Heart right ventricle (tissue), 16 donors: ENCODE measurements around the gene IHH. TPM values are rescaled to one million over a fixed set of nuclear protein-coding genes. Genes with fewer than 3 reads are reported as not detected.

ENCODE experiments used
- ATAC-seq, 8 donors: fragments of 200-7000 bp; cut with Tn5 transposase; one replicate each; pipeline ENCODE4 v1.9.1; 2020; ENCODE audit warnings: mild to moderate bottlenecking in 8 of 8, moderate library complexity in 8 of 8, moderate number of reproducible peaks in 1 of 8
- DNase-seq, 2 donors: peaks; one replicate each; pipeline ENCODE4 v3.0.0-alpha.2; 2020
- H3K27ac ChIP-seq, 10 donors: fragments of 200-600 bp; sonication (generic) in 2 of 10; one replicate each; pipeline versions ENCODE4 v1.5.0 to v1.8.0; 2020 to 2022; ENCODE audit warnings: mild to moderate bottlenecking in 3 of 10
- H3K27me3 ChIP-seq, 7 donors: fragments of 200-600 bp; one replicate each; pipeline ENCODE4 v1.8.0; 2021 to 2022; ENCODE audit warnings: mild to moderate bottlenecking in 2 of 7
- H3K36me3 ChIP-seq, 9 donors: fragments of 200-600 bp; sonication (generic) in 1 of 9; one replicate each; pipeline versions ENCODE4 v1.5.0 to v1.8.0; 2020 to 2022; ENCODE audit warnings: mild to moderate bottlenecking in 2 of 9
- H3K4me1 ChIP-seq, 9 donors: fragments of 200-600 bp; sonication (generic) in 1 of 9; one replicate each; pipeline versions ENCODE4 v1.5.0 to v1.8.0; 2020 to 2022; ENCODE audit warnings: mild to moderate bottlenecking in 4 of 9
- H3K4me3 ChIP-seq, 10 donors: fragments of 200-600 bp; sonication (generic) in 2 of 10; one replicate each; pipeline versions ENCODE4 v1.5.0 to v1.8.0; 2020 to 2022; ENCODE audit warnings: mild to moderate bottlenecking in 7 of 10, moderate library complexity in 2 of 10
- H3K9me3 ChIP-seq, 11 donors: fragments of 200-600 bp in 10 of 11; sonication (generic) in 2 of 11; one replicate each; pipeline versions ENCODE4 v1.5.0 to v1.8.0; 2013 to 2022; ENCODE audit warnings: mild to moderate bottlenecking in 2 of 11, control low read depth in 1 of 11, moderate library complexity in 1 of 11
- CTCF ChIP-seq, 9 donors: fragments of 200-600 bp; sonication (generic) in 2 of 9; IDR thresholded peaks; one replicate each; pipeline versions ENCODE4 v1.5.0 to v1.8.0; 2021 to 2022; ENCODE audit warnings: antibody characterized with exemption in 9 of 9, mild to moderate bottlenecking in 5 of 9, moderate library complexity in 1 of 9
- WGBS, 2 donors: extraction: QIAGEN DNeasy Blood & Tissue Kit; methylation state at CpG; one replicate each; pipeline ENCODE4 v1.1.7; 2013; ENCODE audit warnings: inconsistent platforms in 1 of 2; 5-methylcytosine and 5-hydroxymethylcytosine counted together
- intact Hi-C, 10 donors: fragments of 100-400 bp; cut with DNase I; formaldehyde crosslinking; loops; one replicate each; pipeline versions ENCODE4 v1.11.1 to v1.14.2; 2022
- polyA plus RNA-seq, 2 donors: library from polyadenylated mRNA; stranded (reverse); fragments of 200-250 nt; gene quantifications; one replicate each; pipeline ENCODE4 v1.2.3, GENCODE V29; 2013
- total RNA-seq, 10 donors: library from RNA; stranded (reverse); fragmentation: NEBNext Ultra II Directional in 3 of 10; extraction: Animal tissue kit (Norgen Biotek cat#: 25700) in 3 of 10; gene quantifications; one replicate each; pipeline versions ENCODE4 v1.2.1 to v1.2.4, GENCODE V29; 2021 to 2023
- donor health status: Arrhythmogenic right ventricular cardiomyopathy.
- donor health status: ischemic (EF 13 %, LVEDD 7.1; RV severe dilation, severe dysfunction).
- donor health status: healthy with polysubstance abuse.
- donor health status: DM: no; HTN: yes; CAD: no.
- donor health status: DM: no; HTN: no; CAD: no.
- donor health status: ischemic (EF 25% LVEDD 6.9; RV normal size, moderate dysfunction).
- donor health status: ischemic (EF 25% LVEDD 5.7; RV mildly dilated, moderate dysfunction).
- donor health status: healthy.
- donor health status: DM: yes; HTN: yes; CAD: no.
- donor health status: Ischemic cardiomyopathy.
- donor health status: ischemic (EF 35%, LVEDD 5.7; RV mildly dilated, moderate dysfunction).
- donor health status: nonischemic (EF 11% LVEDD 7.7; RV severe dilation, severe dysfunction).
- donor health status: DM: yes; HTN: yes; CAD: no.
- donor health status: PGD.
- donor health status: ischemic (EF 29% LVEDD 5.4; RV normal size, mild dysfunction).
- donor health status: nonischemic (EF 23%, LVEDD 6.1; RV moderate dilation, normal function).

The IHH gene
- total and polyA plus RNA-seq, 12 donors: 0.03 to 0.16 TPM; not detected in 10

- no peak overlapping the region for H3K4me3 ChIP-seq
- DNase-seq (no peak), ATAC-seq (no peak)
- TF ChIP-seq CTCF (IDR thresholded peaks at IDR 0.05): no peak
- H3K4me1 ChIP-seq: peaks cover 0 to 13% (median 0%) of the 10 kb centered on the region in 9 donors
- no peak overlapping the region for H3K27ac ChIP-seq
- peaks cover 0 to 45% (median 9%) of the 10 kb centered on the region in 9 donors for H3K36me3 ChIP-seq
- intact Hi-C loops: loop anchor here in 3 of 10 donors (2.0 to 5.0 kb wide), 2 partner anchors 41 to 43 kb away; no protein-coding TSS in a partner anchor
- H3K9me3 ChIP-seq: no peaks in the 10 kb centered on the region
- 92 to 93% methylated on average over 3 of the region's 3 CpGs for whole genome bisulfite sequencing, 2 donors
- H3K27me3 ChIP-seq: no peaks in the 10 kb centered on the region
Measured at GRCh38 chr2:219076253-219076652, 15.5 kb upstream of the IHH start.

- DNase-seq: no peak
- Histone ChIP-seq H3K4me3 (no peak overlapping the region), H3K27me3 (no peaks in the 10 kb centered on the region), H3K4me1 (peaks cover 0 to 13% (median 0%) of the 10 kb centered on the region in 9 donors), H3K36me3 (peaks cover 0 to 45% (median 9%) of the 10 kb centered on the region in 9 donors), H3K27ac (no peak overlapping the region), H3K9me3 (no peaks in the 10 kb centered on the region)
- WGBS, 2 donors: 59 to 61% methylated on average over 14 of the region's 14 CpGs
- peak in 1 of 8 donors; percentile 54 for ATAC-seq
- intact Hi-C loops: loop anchor here in 6 of 10 donors (2.0 to 5.0 kb wide), 2 partner anchors 44 to 45 kb away; no protein-coding TSS in a partner anchor
- TF ChIP-seq CTCF (IDR thresholded peaks at IDR 0.05): peak; percentile 10 to 71 (median 58)
Measured at GRCh38 chr2:219073413-219074129, 12.8 kb upstream of the IHH start.

DNA sequence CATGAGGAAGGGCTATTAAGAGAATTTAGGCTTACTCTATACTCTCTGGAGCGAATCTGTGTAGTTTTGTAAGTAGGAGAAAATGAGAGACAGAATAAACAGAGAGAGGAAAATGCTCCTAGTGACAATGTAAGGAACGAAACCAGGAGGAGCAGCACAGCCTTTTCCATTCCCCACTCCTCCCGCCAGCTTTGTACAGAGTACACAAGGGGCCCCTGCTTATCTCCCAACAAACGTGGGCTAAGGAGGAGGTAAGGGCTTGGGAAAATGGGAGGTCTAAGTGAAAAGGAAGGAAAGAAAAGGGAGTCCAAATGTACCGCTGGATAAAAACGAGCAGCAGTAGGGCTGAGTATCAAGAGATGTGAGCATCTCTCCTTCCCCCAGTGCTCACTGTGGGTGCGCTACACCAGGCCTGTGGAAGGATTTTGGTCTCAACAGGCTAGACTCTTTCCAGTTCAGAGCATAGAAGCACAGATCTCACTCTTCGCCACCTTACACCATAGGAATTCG is 12.1 kb upstream of the IHH start:
- no peak overlapping the region for H3K27ac ChIP-seq
- H3K27me3 ChIP-seq: no peaks in the 10 kb centered on the region
- H3K9me3 ChIP-seq: no peaks in the 10 kb centered on the region
- TF ChIP-seq CTCF (IDR thresholded peaks at IDR 0.05): no peak
- DNase-seq (no peak), ATAC-seq (no peak)
- H3K36me3 ChIP-seq: peaks cover 0 to 40% (median 9%) of the 10 kb centered on the region in 9 donors
- 88% methylated on average over 9 of the region's 9 CpGs for WGBS, 2 donors
- H3K4me3 ChIP-seq: no peak overlapping the region
- peaks cover 0 to 13% (median 0%) of the 10 kb centered on the region in 9 donors for H3K4me1 ChIP-seq
- intact Hi-C loops: loop anchor here in 6 of 10 donors (2.0 to 5.0 kb wide), 2 partner anchors 45 to 46 kb away; no protein-coding TSS in a partner anchor

DNA sequence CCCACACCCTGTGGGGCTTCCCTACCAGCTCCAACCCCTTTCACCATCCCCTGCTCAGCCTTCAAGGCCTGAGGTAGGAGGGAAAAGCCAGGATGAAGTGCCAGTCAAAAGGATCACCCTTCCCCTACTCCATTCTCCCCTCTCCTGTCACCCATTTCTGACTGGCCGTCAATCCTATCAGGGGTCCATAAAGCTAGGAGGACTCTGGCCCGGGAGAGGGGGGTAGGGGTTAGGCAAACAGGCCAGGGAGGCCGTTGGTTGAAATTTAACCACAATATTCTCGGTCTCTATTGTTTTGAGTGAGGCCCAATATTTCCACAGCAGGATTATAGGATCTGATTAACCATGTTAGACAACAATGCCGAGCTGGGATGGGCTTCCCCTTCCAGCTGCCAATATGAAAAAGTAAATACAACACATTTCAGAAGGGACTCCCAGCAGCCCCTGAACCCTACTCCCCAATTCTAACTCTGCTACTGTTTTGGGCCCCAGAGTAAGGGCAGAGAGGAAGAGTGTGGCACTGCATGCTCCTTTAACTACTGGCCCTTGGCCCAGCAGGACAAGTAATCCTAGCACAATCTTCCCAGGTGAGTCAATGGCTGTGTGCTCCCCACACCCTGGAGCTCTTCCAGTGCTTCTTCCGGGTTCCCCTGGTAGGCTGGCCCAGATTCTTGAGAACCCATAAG is 10.6 kb upstream of the IHH start:
- no peak for ATAC-seq
- TF ChIP-seq CTCF (IDR thresholded peaks at IDR 0.05): no peak
- Histone ChIP-seq H3K27me3 (no peaks in the 10 kb centered on the region), H3K4me3 (no peak overlapping the region), H3K36me3 (peaks cover 0 to 26% (median 9%) of the 10 kb centered on the region in 9 donors), H3K27ac (no peak overlapping the region), H3K4me1 (peaks cover 0 to 3% (median 0%) of the 10 kb centered on the region in 9 donors), H3K9me3 (no peaks in the 10 kb centered on the region)
- 87% methylated on average over 6 of the region's 6 CpGs for WGBS, 2 donors
- intact Hi-C loops: loop anchor here in 5 of 10 donors (5.0 kb wide), 1 partner anchor 46 kb away; no protein-coding TSS in a partner anchor
- DNase-seq: no peak
